Hippocampal formation (tissue), 2 donors: ENCODE data around the gene NOS3.
A peak's percentile ranks its signal among the peaks of the same experiment; 100 is the strongest.

Source experiments
- DNase-seq, 2 donors: peaks; one replicate each; lab custom pipeline; 2025; lab: John Stamatoyannopoulos, UW

NOS3 gene

DNA sequence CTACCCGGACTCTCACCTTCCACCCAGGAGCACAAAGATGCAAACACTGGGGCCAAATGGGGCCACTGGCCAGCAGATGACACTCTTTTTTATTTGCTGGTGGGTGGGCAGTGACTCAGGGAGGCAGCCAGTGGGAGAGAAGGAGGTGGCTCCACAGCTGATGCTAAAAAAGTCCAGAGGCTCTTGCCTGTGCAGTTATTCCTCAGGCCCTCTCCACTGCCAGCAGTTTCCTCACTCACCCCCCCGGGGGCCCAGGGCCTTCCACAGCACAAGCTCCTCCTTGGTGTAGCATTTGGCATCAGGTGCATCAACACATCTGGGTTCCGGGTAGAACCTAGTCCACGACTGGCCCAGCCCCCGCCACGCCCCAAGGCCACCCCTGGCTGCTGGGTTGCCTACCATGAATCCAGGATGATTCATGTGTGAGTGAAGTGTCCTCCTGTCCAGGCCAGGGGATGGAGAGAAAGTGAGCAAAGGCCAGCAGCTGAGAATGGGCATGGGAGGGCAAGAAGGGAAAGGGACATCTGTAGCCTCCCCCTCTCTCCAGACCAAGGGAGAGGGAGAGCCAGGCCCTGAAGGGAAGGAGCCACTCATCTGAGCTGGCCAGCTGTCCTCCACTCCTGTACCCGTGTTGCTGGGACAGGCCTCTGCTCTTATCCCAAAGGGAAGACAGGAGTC is 11.0 kb upstream of the NOS3 start:
- DNase-seq, result no peak

DNA sequence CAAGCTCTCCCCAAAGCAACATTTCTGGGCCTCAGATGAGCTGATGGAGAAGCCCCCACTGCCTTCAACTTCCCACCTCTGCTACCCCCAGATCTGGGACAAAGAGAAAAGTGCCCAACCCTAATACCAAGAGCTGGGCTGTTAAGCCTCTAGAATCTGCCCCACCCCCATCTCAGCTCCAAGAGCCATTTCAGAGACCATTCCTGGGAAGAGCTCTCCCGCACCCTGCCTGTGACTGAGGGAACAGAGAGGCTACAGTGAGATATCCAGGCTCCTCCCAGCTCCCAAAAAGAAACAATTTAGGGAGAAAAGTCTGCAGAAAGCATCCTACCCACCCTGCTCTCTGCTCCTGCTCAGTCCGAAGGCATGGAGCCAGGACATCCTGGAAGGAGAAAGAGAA is 10.2 kb upstream of the NOS3 start:
- DNase-seq, result no peak

- no peak for DNase-seq
Observed at GRCh38 chr7:150981644-150982043, 9.2 kb upstream of the NOS3 start.

- peak; percentile 56 to 89 for DNase-seq
Observed at GRCh38 chr7:150982351-150982750, 8.5 kb upstream of the NOS3 start.

DNA sequence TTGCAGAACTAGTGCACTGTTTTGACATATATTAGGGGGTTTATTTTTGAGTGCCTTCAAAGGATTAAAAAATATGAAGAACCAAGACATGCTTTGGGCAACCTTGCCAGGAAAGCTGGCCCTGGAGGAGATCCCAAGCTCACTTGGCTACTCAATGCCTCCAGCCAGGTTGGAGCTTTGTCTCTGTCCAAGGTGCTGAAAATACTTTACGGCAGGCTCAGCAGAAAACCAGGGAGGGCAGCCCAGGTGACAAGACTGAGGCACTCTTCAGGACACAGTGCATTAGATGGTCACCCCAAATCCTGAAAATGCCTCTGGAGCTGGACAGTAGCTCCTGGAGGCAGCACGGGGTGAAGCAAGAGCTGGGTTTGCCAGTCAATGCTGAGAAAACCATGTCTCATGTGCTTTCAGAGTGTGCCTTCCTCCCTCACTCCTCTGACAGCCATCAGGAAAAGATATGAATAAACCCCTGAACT is 6.9 kb upstream of the NOS3 start:
- DNase-seq, result no peak

DNA sequence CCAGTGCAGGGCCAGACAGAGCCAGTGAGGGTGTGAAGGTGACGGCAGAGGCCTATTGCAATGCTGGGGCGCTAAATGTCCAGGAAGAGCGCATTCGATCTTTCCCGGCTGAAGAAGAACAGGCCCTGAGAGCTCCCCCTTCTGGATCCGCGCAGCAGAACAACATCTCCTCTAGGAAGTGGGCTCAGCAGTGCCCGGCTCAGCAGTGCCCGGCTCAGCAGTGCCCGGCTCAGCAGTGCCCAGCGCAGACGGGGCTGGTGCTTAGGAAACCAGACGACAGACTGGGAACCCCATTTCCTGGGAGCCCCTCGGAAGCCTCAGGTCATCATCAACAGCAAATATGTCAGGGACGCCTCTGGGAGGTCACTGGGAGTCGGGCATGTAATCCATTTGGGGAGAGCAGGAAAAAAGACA is 4.7 kb upstream of the NOS3 start:
- peak; percentile 29 to 36 for DNase-seq

GRCh38 chr7:150986556-150986955 is 4.3 kb upstream of the NOS3 start:
- DNase-seq, result no peak

- DNase-seq, result peak; percentile 27 to 53
Observed at GRCh38 chr7:150988230-150989226, 2.3 kb upstream of the NOS3 start.

GRCh38 chr7:150989456-150989855 is 1.4 kb upstream of the NOS3 start:
- no peak for DNase-seq

- no peak for DNase-seq
Observed at GRCh38 chr7:150992051-150992640, 1.3 kb downstream of the NOS3 start.

DNA sequence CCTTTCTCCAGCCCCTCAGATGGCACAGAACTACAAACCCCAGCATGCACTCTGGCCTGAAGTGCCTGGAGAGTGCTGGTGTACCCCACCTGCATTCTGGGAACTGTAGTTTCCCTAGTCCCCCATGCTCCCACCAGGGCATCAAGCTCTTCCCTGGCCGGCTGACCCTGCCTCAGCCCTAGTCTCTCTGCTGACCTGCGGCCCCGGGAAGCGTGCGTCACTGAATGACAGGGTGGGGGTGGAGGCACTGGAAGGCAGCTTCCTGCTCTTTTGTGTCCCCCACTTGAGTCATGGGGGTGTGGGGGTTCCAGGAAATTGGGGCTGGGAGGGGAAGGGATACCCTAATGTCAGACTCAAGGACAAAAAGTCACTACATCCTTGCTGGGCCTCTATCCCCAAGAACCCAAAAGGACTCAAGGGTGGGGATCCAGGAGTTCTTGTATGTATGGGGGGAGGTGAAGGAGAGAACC is 2.1 kb downstream of the NOS3 start:
- no peak for DNase-seq

GRCh38 chr7:150993511-150993910 is 2.7 kb downstream of the NOS3 start:
- no peak for DNase-seq

GRCh38 chr7:150994141-150994837 is 3.5 kb downstream of the NOS3 start:
- no peak for DNase-seq

DNA sequence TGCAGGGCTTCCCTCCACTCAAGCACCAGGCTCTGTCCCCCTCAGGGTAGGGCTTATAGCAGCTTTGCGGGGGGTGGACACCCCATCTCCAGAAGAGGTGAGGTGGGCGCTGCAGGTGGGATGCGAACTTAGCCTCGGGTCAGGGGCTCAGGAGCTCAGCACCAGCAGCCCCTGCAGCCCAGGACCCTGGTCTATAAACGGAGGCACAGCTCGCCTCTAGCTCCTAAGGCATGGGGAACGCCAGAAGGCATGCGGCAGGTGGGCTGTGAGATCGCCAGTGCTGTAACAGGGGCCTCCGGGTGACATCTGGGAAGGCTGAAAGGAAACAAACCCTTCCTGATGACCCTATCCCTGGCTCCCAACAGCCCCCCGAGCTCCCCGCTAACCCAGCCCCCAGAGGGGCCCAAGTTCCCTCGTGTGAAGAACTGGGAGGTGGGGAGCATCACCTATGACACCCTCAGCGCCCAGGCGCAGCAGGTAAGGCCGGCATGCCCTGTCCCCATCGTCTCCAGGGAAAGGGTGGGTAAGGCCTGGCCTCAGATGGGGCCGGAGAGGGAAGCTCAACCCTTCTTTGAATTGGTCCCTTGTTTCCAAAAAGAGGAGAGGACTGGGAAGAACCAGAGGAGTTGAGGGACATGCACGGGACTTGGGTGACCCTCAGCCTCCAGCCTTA is 4.2 kb downstream of the NOS3 start:
- DNase-seq, result no peak

- no peak for DNase-seq
Observed at GRCh38 chr7:150996376-150997074, 5.7 kb downstream of the NOS3 start.

DNA sequence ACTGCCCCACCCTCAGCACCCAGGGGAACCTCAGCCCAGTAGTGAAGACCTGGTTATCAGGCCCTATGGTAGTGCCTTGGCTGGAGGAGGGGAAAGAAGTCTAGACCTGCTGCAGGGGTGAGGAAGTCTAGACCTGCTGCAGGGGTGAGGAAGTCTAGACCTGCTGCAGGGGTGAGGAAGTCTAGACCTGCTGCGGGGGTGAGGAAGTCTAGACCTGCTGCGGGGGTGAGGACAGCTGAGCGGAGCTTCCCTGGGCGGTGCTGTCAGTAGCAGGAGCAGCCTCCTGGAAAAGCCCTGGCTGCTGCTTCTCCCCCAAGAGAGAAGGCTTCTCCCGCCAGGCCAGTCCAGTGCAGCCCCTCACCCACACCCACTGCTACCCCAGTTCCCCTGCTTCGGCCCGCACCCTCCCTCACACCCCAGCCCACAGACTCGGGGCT is 6.3 kb downstream of the NOS3 start:
- no peak for DNase-seq

GRCh38 chr7:150997817-150998216 is 7.0 kb downstream of the NOS3 start:
- no peak for DNase-seq

GRCh38 chr7:150998341-150998740 is 7.5 kb downstream of the NOS3 start:
- DNase-seq, result no peak

GRCh38 chr7:150999001-150999400 is 8.2 kb downstream of the NOS3 start:
- DNase-seq, result no peak

GRCh38 chr7:150999497-151000230 is 8.8 kb downstream of the NOS3 start:
- DNase-seq, result no peak
